ENCODE measurements around the gene GANAB.
"Not testable (repeated sequence)": the region's sequence is repeated elsewhere in the genome, so short reads cannot be mapped to it uniquely, and the experiment has no call there.

Gene GANAB

DNA sequence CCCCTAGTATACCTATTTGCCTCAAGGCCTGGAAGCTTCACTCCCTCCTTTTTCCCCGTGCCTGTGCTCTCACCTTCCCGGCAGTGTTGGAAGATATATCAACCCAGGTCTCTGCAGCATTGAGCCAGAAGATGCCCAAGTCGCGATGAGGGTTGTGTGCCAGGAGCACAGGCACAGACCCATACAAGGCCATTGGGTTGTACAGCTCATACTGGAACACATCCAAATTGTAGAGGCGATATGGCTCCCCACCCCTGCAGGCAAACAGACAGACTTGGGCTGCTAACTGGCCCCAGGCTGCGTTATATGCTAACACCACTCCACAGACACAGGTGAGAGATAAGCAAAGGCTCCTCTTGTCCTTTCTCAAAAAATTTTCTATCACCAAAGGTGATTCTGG is 13.9 kb downstream of the GANAB start:
- DNase-seq (ENCODE audit: low read depth), result no peak
- no peak overlapping the region for H3K4me3 ChIP-seq (ENCODE audit: low read length)
- TF ChIP-seq CTCF (conservative IDR thresholded peaks at IDR 0.05; ENCODE audit: low read depth, low read length), result no peak

DNA sequence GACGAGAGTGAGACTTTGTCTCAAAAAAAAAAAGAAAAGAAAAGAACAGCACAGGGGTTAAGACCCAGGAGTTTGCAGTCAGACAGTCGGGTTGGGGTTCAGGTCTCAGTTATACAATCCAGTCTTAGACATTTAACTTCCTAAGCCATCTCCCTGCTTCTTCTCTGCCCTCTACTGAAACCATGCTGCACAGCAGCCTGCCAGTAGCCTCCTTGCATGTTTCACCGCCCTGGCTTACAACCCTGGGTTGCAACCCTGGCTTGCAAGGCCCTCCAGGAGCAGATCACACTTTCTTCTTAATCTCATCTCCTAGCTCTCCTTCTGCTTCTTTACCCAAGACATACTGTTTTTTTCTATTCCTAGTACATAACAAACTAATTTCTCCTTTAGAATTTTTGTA is 18.7 kb downstream of the GANAB start:
- H3K4me3 ChIP-seq (ENCODE audit: low read length), result no peak overlapping the region
- DNase-seq (ENCODE audit: low read depth), result no peak
- no peak for TF ChIP-seq CTCF (conservative IDR thresholded peaks at IDR 0.05; ENCODE audit: low read depth, low read length)

DNA sequence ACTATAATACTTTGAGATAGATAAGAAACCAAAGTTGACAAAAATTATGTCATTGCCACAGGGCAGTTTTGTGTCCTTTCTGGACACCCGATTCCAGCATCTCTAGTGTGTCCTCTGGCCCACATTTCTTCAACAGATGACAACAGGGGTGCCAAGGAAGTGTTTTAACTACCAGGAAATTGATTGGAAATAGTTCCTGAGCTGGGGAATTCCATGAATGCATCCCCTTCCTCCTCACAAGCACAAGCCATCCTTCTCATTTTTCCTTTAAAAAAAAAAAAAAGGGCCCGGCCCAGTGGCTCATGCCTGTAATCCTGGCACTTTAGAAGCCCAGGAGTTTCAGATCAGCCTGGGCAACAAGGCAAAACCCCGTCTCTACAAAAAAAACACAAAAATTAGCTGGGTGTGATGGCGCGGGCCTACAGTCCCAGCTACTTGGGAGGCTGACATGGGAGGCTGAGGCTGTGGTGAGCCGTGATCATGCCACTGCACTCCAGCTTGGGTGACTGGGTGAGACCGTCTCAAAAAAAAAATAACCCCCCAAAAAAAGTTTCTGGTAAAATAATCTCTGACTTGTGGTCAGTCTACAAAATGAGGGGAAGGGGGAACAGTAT is 23.8 kb downstream of the GANAB start:
- no peak for DNase-seq (ENCODE audit: low read depth)
- peak overlapping the region; percentile 31 for H3K4me3 ChIP-seq (ENCODE audit: low read length)
- no peak for TF ChIP-seq CTCF (conservative IDR thresholded peaks at IDR 0.05; ENCODE audit: low read depth, low read length)

- peak; percentile 96 for DNase-seq (ENCODE audit: low read depth)
- peak; percentile 4 for TF ChIP-seq CTCF (conservative IDR thresholded peaks at IDR 0.05; ENCODE audit: low read depth, low read length)
- H3K4me3 ChIP-seq (ENCODE audit: low read length), result peak within 1 kb of the TSS; percentile 78
These were observed 24.6 kb downstream of the GANAB start, which contains the start of gene B3GAT3 for GRCh38 chr11:62621567-62622470. TSS of gene B3GAT3 (minus strand) at chr11:62621986. CDS start at chr11:62621947, 39 bp downstream.

DNA sequence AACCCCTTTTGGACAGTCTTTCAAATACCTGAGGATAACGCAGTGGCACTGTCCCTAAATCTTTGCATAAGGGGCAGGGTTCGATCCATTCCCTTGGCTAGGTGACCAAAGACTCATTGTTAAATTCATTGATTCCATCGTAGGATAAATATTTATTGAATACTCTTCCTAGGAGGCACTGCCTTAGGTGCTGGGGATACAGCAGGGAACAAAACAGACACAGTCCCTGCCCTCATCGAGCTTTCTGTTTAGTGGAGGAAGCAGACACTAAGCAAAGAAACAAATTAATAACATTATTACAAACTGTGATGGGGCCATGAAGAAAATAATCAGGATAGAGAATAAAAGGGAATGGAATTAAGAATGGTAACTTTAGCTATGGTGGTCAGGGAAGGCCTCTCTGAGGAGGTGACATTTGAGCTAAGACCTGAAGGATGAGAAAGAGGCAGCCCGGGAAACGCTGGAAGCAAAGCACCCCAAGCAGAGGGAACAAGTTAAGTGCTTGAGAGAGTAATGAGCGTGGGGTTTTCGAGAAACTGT is 25.3 kb downstream of the GANAB start:
- TF ChIP-seq CTCF (conservative IDR thresholded peaks at IDR 0.05; ENCODE audit: low read depth, low read length), result no peak
- H3K4me3 ChIP-seq (ENCODE audit: low read length), result peak overlapping the region; percentile 78
- DNase-seq (ENCODE audit: low read depth), result no peak

- DNase-seq (ENCODE audit: low read depth); H3K4me3 ChIP-seq (ENCODE audit: low read length): not testable (repeated sequence)
These were observed 29.5 kb downstream of the GANAB start for GRCh38 chr11:62616957-62617356.

- no peak for DNase-seq (ENCODE audit: low read depth)
- TF ChIP-seq CTCF (conservative IDR thresholded peaks at IDR 0.05; ENCODE audit: low read depth, low read length), result no peak
- no peak overlapping the region for H3K4me3 ChIP-seq (ENCODE audit: low read length)
These were observed 30.9 kb downstream of the GANAB start for GRCh38 chr11:62615521-62615920.

Data from retinal pigment epithelial cell (primary cell).